DOHH2 (cell line): Measurements from ENCODE around the gene SBF1.

Source experiments
- CTCF ChIP-seq: fragments of 200-600 bp; sonication (generic); IDR thresholded peaks from one replicate; pipeline ENCODE4 v1.5.1; 2014; ENCODE audit warnings: antibody characterized with exemption, mild to moderate bottlenecking, low read depth, low read length; ENCODE audit not compliant: poor library complexity, severe bottlenecking
- EZH2phosphoT487 ChIP-seq: fragments of 200-600 bp; sonication (generic); IDR thresholded peaks from 2 replicates; pipeline ENCODE4 v1.6.1; 2017; ENCODE audit warnings: borderline replicate concordance, mild to moderate bottlenecking, antibody characterized with exemption, low read length, moderate library complexity, mixed read lengths

GRCh38 chr22:50420581-50420980, 54.3 kb downstream of the SBF1 start:
- TF ChIP-seq CTCF = no peak
- no peak for TF ChIP-seq EZH2phosphoT487
